Measurements from ENCODE around the gene PDE4A. TPM values are rescaled to one million over a fixed set of nuclear protein-coding genes. Genes with fewer than 3 reads are reported as not detected.

The PDE4A gene
- total and polyA plus RNA-seq, 2 of the 8 experiments (the other 6 are each of a cell fraction or from before 2014, with no cell fraction given) = 2.0 to 4.4 TPM

DNA sequence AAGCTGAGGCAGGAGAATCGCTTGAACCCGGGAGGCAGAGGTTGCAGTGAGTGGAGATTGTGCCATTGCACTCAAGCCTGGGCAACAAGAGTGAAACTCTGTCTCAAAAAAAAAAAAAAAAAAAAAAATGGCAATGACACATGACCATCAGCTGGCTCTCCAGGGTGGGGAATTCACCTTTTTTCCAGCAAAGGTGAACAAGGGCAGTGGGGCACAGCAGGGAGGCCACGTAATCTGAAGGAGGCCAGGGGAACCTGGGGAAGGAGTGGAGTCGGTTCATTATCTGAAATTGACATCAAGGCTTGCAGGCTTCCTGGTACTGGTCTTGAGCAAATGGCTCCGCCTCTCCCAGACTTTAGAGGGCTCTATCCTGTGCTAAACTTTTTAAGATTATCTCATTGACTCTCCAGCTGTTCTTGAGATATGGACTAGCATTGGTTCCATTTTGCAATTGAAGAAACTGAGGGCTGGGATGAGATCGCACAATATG lies 54.7 kb downstream of the PDE4A start:
- POLR2A ChIA-PET (ENCODE audit: partially characterized antibody) = interaction anchor here (1.0 kb wide), 1 partner anchor 71 kb away, joined by 5 read pairs; no protein-coding TSS in a partner anchor
- Histone ChIP-seq H2AFZ (ENCODE audit: low read length) (no peak overlapping the region), H3K27me3 (replicated peaks in 1 of 4; ENCODE audit: control insufficient read depth in 3 of 4, extremely low read depth in 1 of 4, insufficient read depth in 3 of 4, low read length in 3 of 4) (peaks cover 6 to 10% (median 9%) of the 10 kb centered on the region in 4 experiments), H4K91ac (replicated peaks; ENCODE audit: insufficient read length, low read length) (no peak overlapping the region), H3K23me2 (ENCODE audit: low read depth, low read length) (no peaks in the 10 kb centered on the region; the same call in 1 of the 2 replicates), H3K4me1 (replicated peaks in 1 of 4; ENCODE audit: control insufficient read depth in 3 of 4, insufficient read depth in 4 of 4, low read length in 3 of 4) (peaks cover 0 to 4% (median 0%) of the 10 kb centered on the region in 4 experiments; a peak in 2 of 7 replicates), H3K79me2 (ENCODE audit: control insufficient read depth in 1 of 2, insufficient read depth in 2 of 2, low read length in 2 of 2) (no peaks in the 10 kb centered on the region), H3K18ac (ENCODE audit: extremely low read depth, low read length) (no peak overlapping the region), H4K8ac (ENCODE audit: extremely low read depth, insufficient read depth, low read length) (no peak overlapping the region), H3K36me3 (ENCODE audit: control insufficient read depth in 2 of 4, insufficient read depth in 4 of 4, low read length in 3 of 4) (no peaks in the 10 kb centered on the region), H2BK120ac (replicated peaks; ENCODE audit: low read depth, low read length) (no peak overlapping the region), H3K9me3 (ENCODE audit: insufficient read depth in 2 of 2, low read depth in 1 of 2, low read length in 1 of 2) (no peaks in the 10 kb centered on the region), H2AK5ac (ENCODE audit: low read depth, low read length) (no peak overlapping the region), H3K4me3 (ENCODE audit: extremely low read depth in 1 of 4, insufficient read depth in 2 of 4, low read depth in 3 of 4, low read length in 4 of 4) (no peak overlapping the region), H2BK5ac (ENCODE audit: low read depth, low read length) (no peak overlapping the region), H3K4ac (replicated peaks; ENCODE audit: insufficient read length, low read depth, low read length) (no peak overlapping the region), H3K9ac (replicated peaks in 1 of 4; ENCODE audit: extremely low read depth in 1 of 4, low read depth in 3 of 4, low read length in 3 of 4) (no peak overlapping the region), H3K14ac (ENCODE audit: insufficient read length) (no peak overlapping the region), H3K23ac (ENCODE audit: insufficient read length) (no peak overlapping the region), H4K5ac (ENCODE audit: insufficient read length, low read depth, low read length) (no peak overlapping the region), H3K4me2 (ENCODE audit: insufficient read depth in 1 of 2, low read depth in 2 of 2, low read length in 2 of 2) (no peak overlapping the region), H4K20me1 (replicated peaks in 1 of 2; ENCODE audit: control insufficient read depth in 1 of 2, insufficient read depth in 2 of 2, low read length in 2 of 2) (no peaks in the 10 kb centered on the region), H3K79me1 (ENCODE audit: low read depth, low read length) (no peaks in the 10 kb centered on the region), H2BK12ac (ENCODE audit: low read depth, low read length) (no peak overlapping the region), H3K27ac (ENCODE audit: low read depth, low read length) (no peak overlapping the region), H2BK20ac (ENCODE audit: low read length) (no peak overlapping the region), H3K56ac (replicated peaks; ENCODE audit: insufficient read length, low read depth, low read length) (no peak overlapping the region), H2BK15ac (ENCODE audit: low read length) (no peak overlapping the region)
- CTCF ChIA-PET (ENCODE audit: partially characterized antibody) = interaction anchor here (1.2 to 5.1 kb wide), 6 partner anchors 9 to 107 kb away, joined by 3 to 29 read pairs (median 6); no protein-coding TSS in a partner anchor
- no peak for FAIRE-seq
- 84% methylated on average over 6 of the region's 6 CpGs; no CpG with 5 or more reads in 1 of the 2 experiments for WGBS, 2 experiments (ENCODE audit: extremely low coverage in 1 of 2, insufficient coverage in 1 of 2, insufficient read length in 1 of 2, insufficient replicate concordance in 2 of 2, low coverage in 1 of 2, low lambda C conversion rate in 2 of 2, missing lambda C conversion rate in 1 of 2)
- no peak for TF ChIP-seq POU5F1 (IDR thresholded peaks at IDR 0.05; ENCODE audit: low read depth, low read length)
- DNase-seq (ENCODE audit: low read depth in 1 of 2, low spot score in 2 of 2) = no peak

Data from H1 (cell line).